ENCODE data around the gene TMPO. TPM values are rescaled to one million over a fixed set of nuclear protein-coding genes. Genes with fewer than 3 reads are reported as not detected.
"Not testable (repeated sequence)": the region's sequence is repeated elsewhere in the genome, so short reads cannot be mapped to it uniquely, and the experiment has no call there.

TMPO gene
- total RNA-seq, 3 donors from 2014 or later, result 46.7 to 83.6 (median 69.8) TPM

DNA sequence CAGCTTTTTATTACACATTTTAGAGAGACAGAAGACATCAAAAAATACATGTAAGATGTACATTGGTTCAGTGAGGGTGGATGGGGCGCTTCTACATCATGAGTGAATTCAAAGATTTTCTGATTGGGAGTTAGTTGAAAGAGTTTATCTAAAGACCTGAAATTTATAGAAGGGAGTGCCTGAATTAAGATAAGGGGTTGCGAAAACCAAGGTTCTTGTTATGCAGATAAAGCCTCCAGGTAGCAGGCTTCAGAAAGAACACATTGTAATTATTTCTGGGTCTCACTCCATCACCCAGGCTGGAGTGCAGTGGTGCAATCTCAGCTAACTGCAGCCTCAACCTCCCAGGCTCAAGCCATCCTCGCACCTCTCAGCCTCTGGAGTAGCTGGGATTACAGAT, 26.2 kb upstream of the TMPO start:
- intact Hi-C loops (cut with DNase I, micrococcal nuclease), result no loop called here
- Histone ChIP-seq H3K4me3 (no peak overlapping the region), H3K36me3 (ENCODE audit: low read depth) (no peaks in the 10 kb centered on the region), H3K9me3 (no peaks in the 10 kb centered on the region), H3K4me1 (ENCODE audit: low read depth) (peaks cover 16% of the 10 kb centered on the region)
- ATAC-seq (peak; percentile 37), DNase-seq (no peak)
- TF ChIP-seq, protein P1, sequence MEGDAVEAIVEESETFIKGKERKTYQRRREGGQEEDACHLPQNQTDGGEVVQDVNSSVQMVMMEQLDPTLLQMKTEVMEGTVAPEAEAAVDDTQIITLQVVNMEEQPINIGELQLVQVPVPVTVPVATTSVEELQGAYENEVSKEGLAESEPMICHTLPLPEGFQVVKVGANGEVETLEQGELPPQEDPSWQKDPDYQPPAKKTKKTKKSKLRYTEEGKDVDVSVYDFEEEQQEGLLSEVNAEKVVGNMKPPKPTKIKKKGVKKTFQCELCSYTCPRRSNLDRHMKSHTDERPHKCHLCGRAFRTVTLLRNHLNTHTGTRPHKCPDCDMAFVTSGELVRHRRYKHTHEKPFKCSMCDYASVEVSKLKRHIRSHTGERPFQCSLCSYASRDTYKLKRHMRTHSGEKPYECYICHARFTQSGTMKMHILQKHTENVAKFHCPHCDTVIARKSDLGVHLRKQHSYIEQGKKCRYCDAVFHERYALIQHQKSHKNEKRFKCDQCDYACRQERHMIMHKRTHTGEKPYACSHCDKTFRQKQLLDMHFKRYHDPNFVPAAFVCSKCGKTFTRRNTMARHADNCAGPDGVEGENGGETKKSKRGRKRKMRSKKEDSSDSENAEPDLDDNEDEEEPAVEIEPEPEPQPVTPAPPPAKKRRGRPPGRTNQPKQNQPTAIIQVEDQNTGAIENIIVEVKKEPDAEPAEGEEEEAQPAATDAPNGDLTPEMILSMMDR (IDR thresholded peaks at IDR 0.05), result no peak

DNA sequence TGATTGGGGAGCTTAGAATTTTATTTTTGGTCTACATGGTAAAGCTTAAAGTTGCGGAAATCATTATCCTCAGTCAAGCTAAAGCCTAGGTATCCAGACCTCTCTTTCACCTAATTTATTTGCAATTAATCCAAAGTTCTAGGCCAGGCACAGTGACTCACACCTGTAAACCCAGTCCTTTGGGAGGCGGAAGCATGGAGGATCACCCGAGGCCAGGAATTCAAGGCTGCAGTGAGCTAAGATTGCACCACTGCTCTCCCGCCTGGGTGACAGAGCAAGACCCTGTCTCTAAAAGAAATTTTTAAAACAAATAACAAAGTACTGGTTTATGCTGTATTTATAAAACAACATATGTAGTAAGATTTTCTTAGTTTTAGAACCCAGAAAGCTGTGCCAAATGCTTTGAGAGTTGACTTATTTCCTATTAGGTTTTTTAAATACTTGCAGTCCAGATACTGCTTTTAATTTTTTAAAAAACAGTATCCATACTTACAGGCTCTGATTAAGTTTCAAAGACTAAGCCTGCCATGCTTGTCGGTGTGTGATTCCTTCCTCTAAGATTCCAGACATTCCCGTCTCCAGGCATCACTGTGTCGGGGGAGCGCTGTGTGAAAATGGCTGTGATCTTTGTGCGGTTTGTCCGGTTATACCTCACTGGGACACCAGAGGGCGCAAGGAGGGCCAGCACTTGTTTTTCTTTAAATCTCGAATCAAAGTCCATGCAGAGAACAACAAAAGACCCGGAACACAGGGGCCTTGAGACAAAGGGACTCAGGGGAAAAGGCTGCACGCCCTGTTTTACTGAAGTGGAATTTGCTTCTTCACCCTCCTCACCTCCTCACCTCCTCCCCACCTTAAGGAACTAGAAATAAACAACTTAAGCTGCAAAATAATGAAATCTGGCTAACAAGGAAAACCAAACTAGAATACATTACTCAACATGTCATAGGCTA, 24.6 kb upstream of the TMPO start:
- intact Hi-C loops (cut with DNase I, micrococcal nuclease), result no loop called here
- H3K4me3 ChIP-seq, result no peak overlapping the region
- ATAC-seq (peak; percentile 98), DNase-seq (peak; percentile 81 to 95 (median 91))
- peaks cover 15% of the 10 kb centered on the region for H3K4me1 ChIP-seq (ENCODE audit: low read depth)
- no peaks in the 10 kb centered on the region for H3K36me3 ChIP-seq (ENCODE audit: low read depth)
- TF ChIP-seq, protein P1 (IDR thresholded peaks at IDR 0.05), result peak; percentile 82
- no peaks in the 10 kb centered on the region for H3K9me3 ChIP-seq

DNA sequence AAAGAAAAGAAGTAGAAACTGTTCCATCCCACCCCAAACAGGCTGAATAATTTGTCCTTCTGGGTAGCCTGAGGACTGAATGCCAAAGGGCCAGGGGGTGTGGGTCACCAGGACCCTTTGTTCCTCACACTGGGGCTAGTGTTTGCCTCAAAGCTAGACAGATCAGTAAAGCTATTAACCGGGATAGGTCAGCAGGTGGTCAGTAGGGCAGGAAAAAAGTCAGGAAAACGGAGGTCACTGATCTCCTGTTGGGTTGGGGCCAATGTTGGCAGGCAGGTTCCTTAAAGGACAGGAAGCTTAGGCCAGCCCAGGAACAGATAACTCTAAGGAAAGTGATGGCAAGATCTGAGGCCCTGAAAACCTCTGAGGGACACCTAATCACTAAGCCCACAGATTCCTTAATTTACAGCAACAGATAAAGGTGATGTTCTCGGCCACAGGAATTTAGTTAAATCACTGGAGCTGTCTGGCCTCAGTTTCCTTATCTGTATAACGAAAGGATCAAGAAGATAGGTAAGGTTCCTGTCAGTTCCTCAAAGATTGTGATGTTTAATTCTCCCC, 22.7 kb upstream of the TMPO start:
- Histone ChIP-seq H3K9me3 (no peaks in the 10 kb centered on the region), H3K4me3 (no peak overlapping the region), H3K4me1 (ENCODE audit: low read depth) (peaks cover 15% of the 10 kb centered on the region), H3K36me3 (ENCODE audit: low read depth) (no peaks in the 10 kb centered on the region)
- DNase-seq (no peak), ATAC-seq (no peak)
- intact Hi-C loops (cut with DNase I, micrococcal nuclease), result no loop called here
- TF ChIP-seq, protein P1 (IDR thresholded peaks at IDR 0.05), result no peak

DNA sequence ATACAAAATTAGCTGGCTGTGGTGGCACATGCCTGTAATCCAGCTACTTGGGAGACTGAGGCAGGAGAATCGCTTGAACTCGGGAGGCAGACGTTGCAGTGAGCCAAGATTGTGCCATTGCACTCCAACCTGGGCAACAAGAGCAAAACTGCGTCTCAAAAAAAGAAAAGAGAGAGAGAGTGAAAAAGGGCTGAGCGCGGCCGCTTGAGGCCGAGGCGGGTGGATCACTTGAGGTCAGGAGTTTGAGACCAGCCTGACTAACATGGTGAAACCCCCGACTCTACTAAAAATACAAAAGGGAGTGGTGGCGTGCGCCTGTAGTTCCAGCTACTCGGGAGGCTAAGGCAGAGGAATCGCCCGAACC, 14.1 kb upstream of the TMPO start:
- DNase-seq; intact Hi-C loops (cut with DNase I, micrococcal nuclease); H3K4me3 ChIP-seq; ATAC-seq; H3K9me3 ChIP-seq; H3K36me3 ChIP-seq (ENCODE audit: low read depth); H3K4me1 ChIP-seq (ENCODE audit: low read depth): not testable (repeated sequence)

DNA sequence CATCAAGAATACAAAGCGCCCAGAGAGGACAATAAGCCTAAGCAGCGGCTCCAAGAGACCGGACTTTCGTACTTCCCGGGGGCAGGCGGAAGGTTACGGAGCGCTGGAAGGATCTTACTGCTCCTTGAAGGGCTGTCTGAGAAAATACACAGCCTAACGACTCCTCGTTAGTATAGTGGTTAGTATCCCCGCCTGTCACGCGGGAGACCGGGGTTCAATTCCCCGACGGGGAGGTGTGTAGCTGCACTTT, 12.1 kb upstream of the TMPO start:
- TF ChIP-seq, protein P1 (IDR thresholded peaks at IDR 0.05), result no peak
- ATAC-seq (peak; percentile 79), DNase-seq (peak; percentile 90 to 95 (median 91))
- H3K4me1 ChIP-seq (ENCODE audit: low read depth), result peaks cover 10% of the 10 kb centered on the region
- intact Hi-C loops (cut with DNase I, micrococcal nuclease), result no loop called here
- H3K4me3 ChIP-seq, result peak overlapping the region; percentile 34
- H3K36me3 ChIP-seq (ENCODE audit: low read depth), result no peaks in the 10 kb centered on the region
- no peaks in the 10 kb centered on the region for H3K9me3 ChIP-seq

DNA sequence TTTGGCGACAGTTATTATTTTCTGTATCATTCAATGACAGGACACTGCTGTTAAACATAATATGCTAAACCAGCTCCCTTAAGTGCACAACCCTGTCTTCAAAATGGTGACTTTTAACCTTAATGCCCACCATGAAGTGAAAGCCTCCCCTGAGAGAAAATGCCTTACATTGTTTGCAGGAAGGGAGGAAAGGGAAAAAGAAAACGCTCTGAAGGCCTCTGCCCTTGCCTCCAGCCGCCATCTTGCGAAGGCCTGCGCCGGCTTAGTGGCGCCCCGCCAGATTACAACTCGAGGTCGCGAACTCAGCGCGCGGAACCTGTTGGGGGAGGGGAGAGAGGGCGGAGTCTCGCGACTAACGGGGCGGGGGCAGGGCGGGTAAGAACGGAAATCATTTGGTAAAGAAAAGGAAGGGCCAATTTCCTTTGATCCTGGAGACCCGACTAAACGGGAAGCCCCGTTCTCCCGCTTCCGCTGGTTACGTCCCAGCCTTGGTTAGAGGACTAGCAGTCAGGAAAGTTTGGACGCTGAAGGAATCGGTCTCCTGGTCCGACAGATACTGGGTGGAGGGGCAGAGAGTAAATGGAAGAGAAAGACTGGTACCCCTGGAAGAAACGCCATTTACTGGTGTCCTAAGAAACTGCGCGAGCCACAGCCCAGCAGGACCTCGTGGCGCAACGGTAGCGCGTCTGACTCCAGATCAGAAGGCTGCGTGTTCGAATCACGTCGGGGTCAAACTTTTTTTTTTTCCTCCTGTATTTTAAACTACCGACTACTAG, 11.6 kb upstream of the TMPO start:
- Histone ChIP-seq H3K9me3 (no peaks in the 10 kb centered on the region), H3K36me3 (ENCODE audit: low read depth) (no peaks in the 10 kb centered on the region)
- TF ChIP-seq, protein P1 (IDR thresholded peaks at IDR 0.05), result no peak

More for the DNA sequence above, 11.6 kb upstream of the TMPO start:
- intact Hi-C loops (cut with DNase I, micrococcal nuclease), result no loop called here
- DNase-seq, result peak; percentile 96 to 97 (median 96)
- ATAC-seq, result peak; percentile 94
- Histone ChIP-seq H3K4me3 (peak overlapping the region; percentile 34), H3K4me1 (ENCODE audit: low read depth) (peaks cover 10% of the 10 kb centered on the region)

All from mucosa of descending colon (tissue), 3 donors.